ENCODE data around the gene CLSTN2.

The CLSTN2 gene

GRCh38 chr3:140344601-140345205 is 409.7 kb downstream of the CLSTN2 start:
- Histone ChIP-seq H3K9me3 (ENCODE audit: control insufficient read depth, insufficient read depth, low read length) (peaks cover 15% of the 10 kb centered on the region; the same call in 1 of the 2 replicates), H3K36me3 (ENCODE audit: control insufficient read depth, low read length) (no peaks in the 10 kb centered on the region), H3K27ac (ENCODE audit: low read depth, low read length) (no peak overlapping the region), H4K20me1 (ENCODE audit: control insufficient read depth, insufficient read depth, low read depth, low read length) (no peaks in the 10 kb centered on the region), H3K79me2 (ENCODE audit: control insufficient read depth, low read length) (no peaks in the 10 kb centered on the region), H3K27me3 (ENCODE audit: control insufficient read depth, low read length) (no peaks in the 10 kb centered on the region), H3K4me2 (ENCODE audit: low read length) (no peak overlapping the region), H3K4me3 (ENCODE audit: low read length) (no peak overlapping the region), H3F3A (ENCODE audit: control insufficient read depth, insufficient read depth) (no peaks in the 10 kb centered on the region), H3K9me2 (replicated peaks; ENCODE audit: control insufficient read depth, low read length) (no peaks in the 10 kb centered on the region), H3K4me1 (ENCODE audit: control insufficient read depth, low read length) (no peaks in the 10 kb centered on the region)
- TF ChIP-seq EZH2phosphoT487 (IDR thresholded peaks at IDR 0.05; ENCODE audit: borderline replicate concordance, low read length), result no peak
- TF ChIP-seq CTCF (IDR thresholded peaks at IDR 0.05; ENCODE audit: low read depth, low read length, poor library complexity, severe bottlenecking), result no peak

DNA sequence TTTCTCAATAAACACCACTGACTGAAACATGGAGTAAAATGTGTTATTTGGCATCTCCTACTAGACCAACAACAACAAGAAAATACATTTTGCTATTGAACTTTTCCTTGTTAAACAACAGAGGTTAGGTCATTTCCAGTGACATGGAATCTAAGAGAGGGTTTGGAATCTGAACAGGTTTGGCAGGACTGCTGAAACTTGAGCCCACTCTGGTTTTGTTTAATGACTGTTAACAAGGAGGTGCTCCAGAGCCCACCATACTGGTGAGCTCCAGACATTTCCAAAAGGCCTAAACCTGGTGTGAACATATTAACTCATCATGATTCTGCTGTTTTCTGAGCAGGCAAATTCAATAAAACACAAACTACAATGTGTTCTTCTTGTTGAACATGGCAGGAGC is 412.2 kb downstream of the CLSTN2 start:
- no peak for TF ChIP-seq EZH2phosphoT487 (IDR thresholded peaks at IDR 0.05; ENCODE audit: borderline replicate concordance, low read length)
- no peak for TF ChIP-seq CTCF (IDR thresholded peaks at IDR 0.05; ENCODE audit: low read depth, low read length, poor library complexity, severe bottlenecking)
- H4K20me1 ChIP-seq (ENCODE audit: control insufficient read depth, insufficient read depth, low read depth, low read length), result no peaks in the 10 kb centered on the region
- peaks cover 17% of the 10 kb centered on the region; the same call in 1 of the 2 replicates for H3K9me3 ChIP-seq (ENCODE audit: control insufficient read depth, insufficient read depth, low read length)
- no peaks in the 10 kb centered on the region for H3K79me2 ChIP-seq (ENCODE audit: control insufficient read depth, low read length)
- no peak overlapping the region for H3K4me2 ChIP-seq (ENCODE audit: low read length)
- H3F3A ChIP-seq (ENCODE audit: control insufficient read depth, insufficient read depth), result no peaks in the 10 kb centered on the region
- no peaks in the 10 kb centered on the region for H3K36me3 ChIP-seq (ENCODE audit: control insufficient read depth, low read length)
- no peaks in the 10 kb centered on the region for H3K4me1 ChIP-seq (ENCODE audit: control insufficient read depth, low read length)
- no peak overlapping the region for H3K4me3 ChIP-seq (ENCODE audit: low read length)
- H3K27me3 ChIP-seq (ENCODE audit: control insufficient read depth, low read length), result no peaks in the 10 kb centered on the region
- H3K27ac ChIP-seq (ENCODE audit: low read depth, low read length), result no peak overlapping the region
- H3K9me2 ChIP-seq (replicated peaks; ENCODE audit: control insufficient read depth, low read length), result no peaks in the 10 kb centered on the region

GRCh38 chr3:140349938-140350337 is 415.0 kb downstream of the CLSTN2 start:
- Histone ChIP-seq H3K36me3 (ENCODE audit: control insufficient read depth, low read length) (no peaks in the 10 kb centered on the region), H3K4me2 (ENCODE audit: low read length) (no peak overlapping the region), H3K27ac (ENCODE audit: low read depth, low read length) (no peak overlapping the region), H3K4me1 (ENCODE audit: control insufficient read depth, low read length) (no peaks in the 10 kb centered on the region), H3K9me3 (ENCODE audit: control insufficient read depth, insufficient read depth, low read length) (peaks cover 17% of the 10 kb centered on the region; the same call in 1 of the 2 replicates), H3F3A (ENCODE audit: control insufficient read depth, insufficient read depth) (no peaks in the 10 kb centered on the region), H4K20me1 (ENCODE audit: control insufficient read depth, insufficient read depth, low read depth, low read length) (no peaks in the 10 kb centered on the region), H3K79me2 (ENCODE audit: control insufficient read depth, low read length) (no peaks in the 10 kb centered on the region), H3K27me3 (ENCODE audit: control insufficient read depth, low read length) (no peaks in the 10 kb centered on the region), H3K9me2 (replicated peaks; ENCODE audit: control insufficient read depth, low read length) (no peaks in the 10 kb centered on the region), H3K4me3 (ENCODE audit: low read length) (no peak overlapping the region)
- no peak for TF ChIP-seq EZH2phosphoT487 (IDR thresholded peaks at IDR 0.05; ENCODE audit: borderline replicate concordance, low read length)
- no peak for TF ChIP-seq CTCF (IDR thresholded peaks at IDR 0.05; ENCODE audit: low read depth, low read length, poor library complexity, severe bottlenecking)

Data from DOHH2 (cell line).